Kidney (tissue), 14 donors: Measurements from ENCODE around the gene SHOX. TPM values are rescaled to one million over a fixed set of nuclear protein-coding genes. Genes with fewer than 3 reads are reported as not detected.

Experiments used
- DNase-seq, 5 donors: peaks; one replicate each; pipeline ENCODE4 v3.0.0-alpha.2; 2013 to 2020
- FAIRE-seq: peaks from 2 replicates; lab custom pipeline; 2012; peaks lifted over from hg19 to GRCh38; lab: Jason Lieb, UNC
- H3K27ac ChIP-seq, 2 donors: one replicate each; pipeline ENCODE4 v1.7.0; 2013; ENCODE audit warnings: low read depth in 2 of 2, low read length in 2 of 2, inconsistent platforms in 1 of 2
- H3K27me3 ChIP-seq: one replicate; pipeline ENCODE4 v1.7.1; 2013; ENCODE audit warnings: low read length, inconsistent platforms; ENCODE audit not compliant: control insufficient read depth, insufficient read depth
- H3K36me3 ChIP-seq, 3 donors: one replicate each; pipeline versions ENCODE4 v1.7.0 to v1.7.1; 2013; ENCODE audit warnings: low read length in 3 of 3, control low read depth in 1 of 3, inconsistent platforms in 1 of 3; ENCODE audit not compliant: insufficient read depth in 3 of 3, control insufficient read depth in 2 of 3
- H3K4me1 ChIP-seq, 3 donors: one replicate each; pipeline versions ENCODE4 v1.7.0 to v1.7.1; 2013; ENCODE audit warnings: low read length in 3 of 3, inconsistent platforms in 1 of 3, low read depth in 1 of 3; ENCODE audit not compliant: control insufficient read depth in 2 of 3, insufficient read depth in 2 of 3
- H3K4me3 ChIP-seq, 3 donors: one replicate each; pipeline versions ENCODE4 v1.7.0 to v1.8.1; 2013; ENCODE audit warnings: low read length in 3 of 3, control low read depth in 1 of 3, inconsistent platforms in 1 of 3
- H3K9ac ChIP-seq, 3 donors: one replicate each; pipeline versions ENCODE4 v1.7.0 to v1.7.1; 2013; ENCODE audit warnings: low read length in 3 of 3, control low read depth in 1 of 3, inconsistent platforms in 1 of 3
- H3K9me3 ChIP-seq, 3 donors: one replicate each; pipeline versions ENCODE4 v1.7.0 to v1.7.1; 2013; ENCODE audit warnings: low read length in 3 of 3, control low read depth in 1 of 3, inconsistent platforms in 1 of 3; ENCODE audit not compliant: control insufficient read depth in 2 of 3, insufficient read depth in 1 of 3
- intact Hi-C: fragments of 100-400 bp; cut with DNase I; formaldehyde crosslinking; loops from one replicate; pipeline ENCODE4 v1.11.1; 2022
- polyA plus RNA-seq: library from polyadenylated mRNA; stranded (reverse); fragments of 350-450 nt; fragmentation: Illumina TruSeq; extraction: RNeasy Lipid Tissue Mini Kit (QIAGEN cat#74804); gene quantifications from one replicate; pipeline ENCODE4 v1.2.3, GENCODE V29; 2014; ENCODE audit warnings: low read depth, low replicate concordance; ENCODE audit not compliant: insufficient read depth
- total RNA-seq: library from RNA; stranded (reverse); fragmentation: NEBNext Ultra II Directional; extraction: Animal tissue kit (Norgen Biotek cat#: 25700); gene quantifications from one replicate; pipeline ENCODE4 v1.2.1, GENCODE V29; 2021
- TF ChIP-seq, protein P1 (sequence below): IDR thresholded peaks from 3 replicates; pipeline ENCODE4 v1.5.1; 2012; ENCODE audit warnings: mild to moderate bottlenecking, moderate library complexity, borderline replicate concordance; ENCODE audit not compliant: insufficient read depth; ENCODE audit errors: extremely low read depth
- donor health status: control.
- donor health status: control.
- donor health status: control.
- donor health status: control.
- donor health status: control.
- donor health status: DM: yes; HTN: yes; CAD: no.
- donor health status: Normal renal cell carcinoma (clear cell type).

Gene SHOX
- total and polyA plus RNA-seq, 2 donors from 2014 or later: not detected

GRCh38 chrX:683576-683975 lies 53.0 kb downstream of the SHOX start:
- no peak overlapping the region for H3K4me3 ChIP-seq
- intact Hi-C loops: no loop called here
- H3K9ac ChIP-seq: no peak overlapping the region
- no peaks in the 10 kb centered on the region for H3K9me3 ChIP-seq
- H3K27me3 ChIP-seq: peaks cover 2% of the 10 kb centered on the region
- TF ChIP-seq, protein P1, sequence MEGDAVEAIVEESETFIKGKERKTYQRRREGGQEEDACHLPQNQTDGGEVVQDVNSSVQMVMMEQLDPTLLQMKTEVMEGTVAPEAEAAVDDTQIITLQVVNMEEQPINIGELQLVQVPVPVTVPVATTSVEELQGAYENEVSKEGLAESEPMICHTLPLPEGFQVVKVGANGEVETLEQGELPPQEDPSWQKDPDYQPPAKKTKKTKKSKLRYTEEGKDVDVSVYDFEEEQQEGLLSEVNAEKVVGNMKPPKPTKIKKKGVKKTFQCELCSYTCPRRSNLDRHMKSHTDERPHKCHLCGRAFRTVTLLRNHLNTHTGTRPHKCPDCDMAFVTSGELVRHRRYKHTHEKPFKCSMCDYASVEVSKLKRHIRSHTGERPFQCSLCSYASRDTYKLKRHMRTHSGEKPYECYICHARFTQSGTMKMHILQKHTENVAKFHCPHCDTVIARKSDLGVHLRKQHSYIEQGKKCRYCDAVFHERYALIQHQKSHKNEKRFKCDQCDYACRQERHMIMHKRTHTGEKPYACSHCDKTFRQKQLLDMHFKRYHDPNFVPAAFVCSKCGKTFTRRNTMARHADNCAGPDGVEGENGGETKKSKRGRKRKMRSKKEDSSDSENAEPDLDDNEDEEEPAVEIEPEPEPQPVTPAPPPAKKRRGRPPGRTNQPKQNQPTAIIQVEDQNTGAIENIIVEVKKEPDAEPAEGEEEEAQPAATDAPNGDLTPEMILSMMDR: no peak
- no peak overlapping the region for H3K27ac ChIP-seq
- no peaks in the 10 kb centered on the region for H3K4me1 ChIP-seq
- H3K36me3 ChIP-seq: no peaks in the 10 kb centered on the region
- FAIRE-seq (no peak), DNase-seq (no peak)

GRCh38 chrX:685120-686032 lies 54.8 kb downstream of the SHOX start:
- Histone ChIP-seq H3K9me3 (peaks cover 0 to 1% (median 0%) of the 10 kb centered on the region in 3 donors), H3K4me3 (no peak overlapping the region), H3K9ac (no peak overlapping the region), H3K27ac (no peak overlapping the region), H3K27me3 (no peaks in the 10 kb centered on the region), H3K36me3 (no peaks in the 10 kb centered on the region), H3K4me1 (no peaks in the 10 kb centered on the region)
- DNase-seq (no peak), FAIRE-seq (no peak)
- intact Hi-C loops: no loop called here
- TF ChIP-seq, protein P1: no peak

DNA sequence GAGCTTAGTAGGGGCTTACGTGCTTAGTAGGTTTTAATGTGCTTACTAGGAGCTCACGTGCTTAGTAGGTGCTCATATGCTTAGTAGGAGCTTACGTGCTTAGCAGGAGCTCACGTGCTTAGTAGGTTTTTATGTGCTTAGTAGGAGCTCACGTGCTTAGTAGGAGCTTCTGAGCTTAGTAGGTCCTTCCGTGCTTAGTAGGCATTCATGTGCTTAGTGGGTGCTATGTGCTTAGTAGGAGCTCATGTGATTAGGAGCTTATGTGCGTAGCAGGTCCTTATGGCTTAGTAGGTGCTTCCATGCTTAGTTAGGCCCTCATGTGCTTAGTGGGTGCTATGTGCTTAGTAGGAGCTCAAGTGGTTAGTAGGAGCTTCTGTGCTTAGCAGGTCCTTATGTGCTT lies 59.4 kb downstream of the SHOX start:
- FAIRE-seq: no peak
- Histone ChIP-seq H3K9ac (no peak overlapping the region), H3K4me3 (no peak overlapping the region), H3K4me1 (no peaks in the 10 kb centered on the region), H3K27ac (no peak overlapping the region), H3K9me3 (peaks cover 0 to 4% (median 1%) of the 10 kb centered on the region in 3 donors), H3K36me3 (no peaks in the 10 kb centered on the region), H3K27me3 (no peaks in the 10 kb centered on the region)
- intact Hi-C loops: no loop called here
- no peak for DNase-seq
- TF ChIP-seq, protein P1: no peak
